Activated CD8-positive, alpha-beta memory T cell treated with anti-CD3 and anti-CD28 coated beads for 1 hour (primary cell): ENCODE data around the gene MAGEA3.
"Not testable (repeated sequence)": the region's sequence is repeated elsewhere in the genome, so short reads cannot be mapped to it uniquely, and the experiment has no call there.

Experiments used
- DNase-seq, 2 donors: peaks; one replicate each; pipeline ENCODE4 v3.0.0-alpha.2; 2020; ENCODE audit warnings: low read depth in 1 of 2; ENCODE audit errors: extremely low read depth in 1 of 2

Gene MAGEA3

GRCh38 chrX:152697952-152698931, at the start of gene MAGEA3:
TSS of gene MAGEA3 (plus strand) at chrX:152698794. CDS start at chrX:152700833, 2,039 bp downstream.
- DNase-seq, result not testable (repeated sequence)

- no peak for DNase-seq
These were observed 46.5 kb upstream of the MAGEA3 start for GRCh38 chrX:152652060-152652459.

- DNase-seq, result no peak
These were observed 46.1 kb upstream of the MAGEA3 start for GRCh38 chrX:152652467-152652866.

GRCh38 chrX:152656087-152656486, 42.5 kb upstream of the MAGEA3 start:
- no peak for DNase-seq

- no peak for DNase-seq
These were observed 41.7 kb upstream of the MAGEA3 start for GRCh38 chrX:152656890-152657289.

GRCh38 chrX:152658302-152658701, 40.3 kb upstream of the MAGEA3 start:
- no peak for DNase-seq

- no peak for DNase-seq
These were observed 35.5 kb upstream of the MAGEA3 start for GRCh38 chrX:152663086-152663485.

- no peak for DNase-seq
These were observed 24.5 kb upstream of the MAGEA3 start for GRCh38 chrX:152674135-152674534.

GRCh38 chrX:152674652-152675051, 23.9 kb upstream of the MAGEA3 start:
- DNase-seq, result not testable (repeated sequence)

GRCh38 chrX:152681012-152681411, 17.6 kb upstream of the MAGEA3 start:
- DNase-seq, result not testable (repeated sequence)

GRCh38 chrX:152700390-152700789, 1.8 kb downstream of the MAGEA3 start:
- DNase-seq, result not testable (repeated sequence)

- not testable (repeated sequence) for DNase-seq
These were observed 7.9 kb downstream of the MAGEA3 start for GRCh38 chrX:152706500-152706899.

- DNase-seq, result not testable (repeated sequence)
These were observed 10.6 kb downstream of the MAGEA3 start, which contains the start of gene CSAG2 for GRCh38 chrX:152709173-152709572. TSS of gene CSAG2 (minus strand) at chrX:152709273. CDS start at chrX:152709112, 161 bp downstream.

GRCh38 chrX:152713195-152713594, 14.6 kb downstream of the MAGEA3 start:
- DNase-seq, result not testable (repeated sequence)

- not testable (repeated sequence) for DNase-seq
These were observed 15.5 kb downstream of the MAGEA3 start, which contains the start of gene MAGEA2B for GRCh38 chrX:152713815-152714787. TSS of gene MAGEA2B (plus strand) at chrX:152714628. CDS start at chrX:152717107, 2,479 bp downstream.

GRCh38 chrX:152725409-152725808, 26.8 kb downstream of the MAGEA3 start:
- no peak for DNase-seq

GRCh38 chrX:152733261-152733975, 34.8 kb downstream of the MAGEA3 start, which contains the start of the genes CSAG1 and MAGEA12:
TSS of gene CSAG1 (minus strand) at chrX:152733721. CDS start at chrX:152732460, 1,261 bp downstream.
TSS of gene MAGEA12 (plus strand) at chrX:152733757. CDS start at chrX:152736162, 2,405 bp downstream.
- DNase-seq, result no peak

- not testable (repeated sequence) for DNase-seq
These were observed 35.7 kb downstream of the MAGEA3 start for GRCh38 chrX:152734143-152734858.

- DNase-seq, result no peak
These were observed 36.5 kb downstream of the MAGEA3 start for GRCh38 chrX:152735101-152735500.
